Tibial nerve (tissue), 4 donors: Measurements from ENCODE around the gene MAPK1. TPM values are rescaled to one million over a fixed set of nuclear protein-coding genes. Genes with fewer than 3 reads are reported as not detected.
A peak's percentile ranks its signal among the peaks of the same experiment; 100 is the strongest.
"Not testable (repeated sequence)": the region's sequence is repeated elsewhere in the genome, so short reads cannot be mapped to it uniquely, and the experiment has no call there.

ENCODE experiments used
- DNase-seq, 2 donors: peaks; one replicate each; pipeline ENCODE4 v3.0.0-alpha.2; 2019; ENCODE audit warnings: low spot score in 2 of 2
- H3K27ac ChIP-seq, 4 donors: fragments of 200-600 bp; sonication (generic) in 3 of 4; one replicate each; pipeline ENCODE4 v1.5.1; 2017 to 2019; ENCODE audit warnings: mild to moderate bottlenecking in 1 of 4
- H3K27me3 ChIP-seq, 2 donors: fragments of 200-600 bp; sonication (generic) in 1 of 2; one replicate each; pipeline versions ENCODE4 v1.5.1 to v1.6.0; 2017 to 2019
- H3K36me3 ChIP-seq, 3 donors: fragments of 200-600 bp; sonication (generic); one replicate each; pipeline ENCODE4 v1.5.1; 2018 to 2019
- H3K4me1 ChIP-seq, 4 donors: fragments of 200-600 bp; sonication (generic) in 3 of 4; one replicate each; pipeline ENCODE4 v1.5.1; 2017 to 2019
- H3K4me3 ChIP-seq, 4 donors: fragments of 200-600 bp; sonication (generic) in 3 of 4; one replicate each; pipeline ENCODE4 v1.5.1; 2017 to 2019; ENCODE audit warnings: mild to moderate bottlenecking in 1 of 4, moderate library complexity in 1 of 4
- H3K9me3 ChIP-seq, 4 donors: fragments of 200-600 bp; sonication (generic) in 3 of 4; one replicate each; pipeline ENCODE4 v1.5.1; 2017 to 2019
- CTCF ChIP-seq, 5 experiments: fragments of 200-600 bp in 3 of 5; fragments of 450-650 bp in 2 of 5; sonication (generic) in 3 of 5; IDR thresholded peaks; one replicate each; pipeline ENCODE4 v1.5.1; 2016 to 2019; ENCODE audit warnings: antibody characterized with exemption in 5 of 5, mild to moderate bottlenecking in 3 of 5, moderate library complexity in 2 of 5
- EP300 ChIP-seq, 2 donors: sonication (generic); formaldehyde crosslinking; IDR thresholded peaks; one replicate each; pipeline ENCODE4 v1.6.1; 2017; ENCODE audit warnings: antibody characterized with exemption in 2 of 2, mild to moderate bottlenecking in 1 of 2
- POLR2A ChIP-seq, 2 donors: fragments of 450-650 bp; IDR thresholded peaks; one replicate each; pipeline ENCODE4 v1.6.1; 2017; ENCODE audit warnings: antibody characterized with exemption in 2 of 2, mild to moderate bottlenecking in 2 of 2, moderate library complexity in 2 of 2
- WGBS, 2 donors: methylation state at CpG; one replicate each; pipeline ENCODE4 v1.1.5; 2018; 5-methylcytosine and 5-hydroxymethylcytosine counted together
- total RNA-seq, 4 donors: library from RNA; depleted of rRNA; stranded (reverse); fragments of >200 nt; gene quantifications; one replicate each; pipeline ENCODE4 v1.1.0, GENCODE V29; 2016

MAPK1 gene
- total RNA-seq, 4 donors from 2014 or later, result 58.1 to 95.3 (median 73.1) TPM

GRCh38 chr22:21800552-21801303, 66.7 kb downstream of the MAPK1 start:
- Histone ChIP-seq H3K4me1 (peaks cover 0 to 27% (median 0%) of the 10 kb centered on the region in 4 donors), H3K36me3 (peaks cover 2 to 88% (median 7%) of the 10 kb centered on the region in 3 donors)
- WGBS, 2 donors, result 96 to 97% methylated on average over 9 of the region's 9 CpGs

GRCh38 chr22:21797444-21798221, 69.8 kb downstream of the MAPK1 start:
- Histone ChIP-seq H3K36me3 (peaks cover 0 to 87% (median 7%) of the 10 kb centered on the region in 3 donors), H3K4me3 (no peak overlapping the region), H3K4me1 (peaks cover 0 to 21% (median 0%) of the 10 kb centered on the region in 4 donors), H3K27ac (peak overlapping the region in 2 of 4 donors; percentile 6 to 29), H3K9me3 (no peaks in the 10 kb centered on the region), H3K27me3 (no peaks in the 10 kb centered on the region)
- DNase-seq, result no peak
- WGBS, 2 donors, result 55 to 61% methylated on average over 5 of the region's 5 CpGs
- TF ChIP-seq EP300 (IDR thresholded peaks at IDR 0.05), result no peak
- no peak for TF ChIP-seq CTCF (IDR thresholded peaks at IDR 0.05)
- no peak for TF ChIP-seq POLR2A (IDR thresholded peaks at IDR 0.05)

More at GRCh38 chr22:21800552-21801303, 66.7 kb downstream of the MAPK1 start:
- Histone ChIP-seq H3K4me3 (no peak overlapping the region), H3K9me3 (no peaks in the 10 kb centered on the region), H3K27ac (peak overlapping the region in 1 of 4 donors; percentile 4), H3K27me3 (no peaks in the 10 kb centered on the region)
- no peak for TF ChIP-seq POLR2A (IDR thresholded peaks at IDR 0.05)
- TF ChIP-seq EP300 (IDR thresholded peaks at IDR 0.05), result no peak
- no peak for TF ChIP-seq CTCF (IDR thresholded peaks at IDR 0.05)
- DNase-seq, result no peak

DNA sequence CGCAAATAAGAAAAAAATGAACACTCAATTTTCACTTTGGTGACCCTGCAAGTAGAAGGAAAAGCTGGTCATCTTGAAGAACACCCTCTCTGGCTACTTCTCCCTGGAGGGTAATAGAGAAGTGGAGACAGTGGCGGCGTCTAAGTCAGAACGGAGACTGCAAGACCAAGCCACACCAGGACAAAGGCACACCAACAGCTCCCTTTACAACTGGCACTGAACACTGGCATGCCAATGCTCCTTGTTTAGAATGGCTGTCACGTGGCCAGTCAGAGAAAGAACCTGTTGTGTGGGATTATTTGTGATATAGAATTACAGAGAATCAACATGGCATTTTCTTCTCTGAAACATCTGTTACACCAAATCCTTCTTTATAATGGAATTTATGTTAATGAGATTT, 70.6 kb downstream of the MAPK1 start:
- no peak for TF ChIP-seq POLR2A (IDR thresholded peaks at IDR 0.05)
- TF ChIP-seq EP300 (IDR thresholded peaks at IDR 0.05), result no peak
- TF ChIP-seq CTCF (IDR thresholded peaks at IDR 0.05), result no peak
- Histone ChIP-seq H3K4me1 (peaks cover 0 to 21% (median 0%) of the 10 kb centered on the region in 4 donors), H3K36me3 (peaks cover 0 to 79% (median 1%) of the 10 kb centered on the region in 3 donors), H3K27me3 (no peaks in the 10 kb centered on the region), H3K9me3 (no peaks in the 10 kb centered on the region), H3K27ac (peak overlapping the region in 1 of 4 donors; percentile 29), H3K4me3 (no peak overlapping the region)
- WGBS, 2 donors, result 54 to 58% methylated on average over 4 to 5 of the region's 5 CpGs
- DNase-seq, result no peak

GRCh38 chr22:21796231-21796630, 71.2 kb downstream of the MAPK1 start:
- no peaks in the 10 kb centered on the region for H3K27me3 ChIP-seq
- no peaks in the 10 kb centered on the region for H3K9me3 ChIP-seq
- WGBS, 2 donors, result 60 to 71% methylated on average over 3 of the region's 3 CpGs
- peaks cover 0 to 75% (median 0%) of the 10 kb centered on the region in 3 donors for H3K36me3 ChIP-seq
- no peak for TF ChIP-seq POLR2A (IDR thresholded peaks at IDR 0.05)
- TF ChIP-seq CTCF (IDR thresholded peaks at IDR 0.05), result no peak
- no peak for TF ChIP-seq EP300 (IDR thresholded peaks at IDR 0.05)
- H3K27ac ChIP-seq, result peak overlapping the region in 1 of 4 donors; percentile 29
- H3K4me1 ChIP-seq, result peaks cover 0 to 21% (median 0%) of the 10 kb centered on the region in 4 donors
- no peak for DNase-seq
- H3K4me3 ChIP-seq, result no peak overlapping the region

- Histone ChIP-seq H3K36me3 (peaks cover 0 to 70% (median 0%) of the 10 kb centered on the region in 3 donors), H3K4me1 (peaks cover 0 to 21% (median 0%) of the 10 kb centered on the region in 4 donors)
- not testable (repeated sequence) for DNase-seq, H3K9me3 ChIP-seq, H3K27me3 ChIP-seq, H3K4me3 ChIP-seq, H3K27ac ChIP-seq
- WGBS, 2 donors, result 94 to 97% methylated on average over 10 of the region's 10 CpGs
These were observed 73.7 kb downstream of the MAPK1 start for GRCh38 chr22:21793716-21794115.
